Measurements from ENCODE around the gene C8A.

The C8A gene

DNA sequence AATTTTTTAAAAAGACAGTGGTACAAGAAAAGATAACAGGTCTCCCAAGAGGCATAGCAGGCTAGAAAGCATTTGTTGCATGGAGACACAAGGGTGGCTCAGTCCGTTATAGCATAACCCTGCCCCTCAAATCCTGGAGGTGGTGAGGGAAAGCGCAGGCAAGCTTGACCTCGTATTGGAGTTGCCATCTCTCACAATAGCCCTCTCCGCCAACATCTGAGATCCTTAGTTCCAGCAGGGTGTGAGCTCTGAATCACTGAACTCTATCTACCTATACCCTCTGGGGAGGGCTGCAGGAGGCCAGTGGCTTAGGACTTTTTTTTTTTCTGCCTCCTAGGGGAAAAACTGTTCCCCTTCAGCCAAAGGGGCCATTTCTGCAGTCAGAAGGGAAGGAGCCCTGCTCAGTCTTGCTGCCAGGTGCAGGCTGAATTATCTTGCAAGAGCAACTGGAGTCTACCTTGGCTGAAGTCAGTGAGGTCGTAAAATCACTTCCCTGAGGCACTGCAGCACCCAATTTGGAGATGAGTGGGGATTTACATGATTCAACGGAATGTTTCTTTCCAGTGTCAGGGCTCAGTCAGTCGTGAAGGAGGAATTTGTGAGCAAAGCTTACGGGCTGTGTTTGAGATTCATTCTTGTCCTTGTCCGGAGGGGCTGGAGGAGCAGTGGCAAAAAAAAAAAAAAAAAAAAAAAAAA is 17.2 kb upstream of the C8A start:
- DNase-seq (ENCODE audit: low spot score): no peak

DNA sequence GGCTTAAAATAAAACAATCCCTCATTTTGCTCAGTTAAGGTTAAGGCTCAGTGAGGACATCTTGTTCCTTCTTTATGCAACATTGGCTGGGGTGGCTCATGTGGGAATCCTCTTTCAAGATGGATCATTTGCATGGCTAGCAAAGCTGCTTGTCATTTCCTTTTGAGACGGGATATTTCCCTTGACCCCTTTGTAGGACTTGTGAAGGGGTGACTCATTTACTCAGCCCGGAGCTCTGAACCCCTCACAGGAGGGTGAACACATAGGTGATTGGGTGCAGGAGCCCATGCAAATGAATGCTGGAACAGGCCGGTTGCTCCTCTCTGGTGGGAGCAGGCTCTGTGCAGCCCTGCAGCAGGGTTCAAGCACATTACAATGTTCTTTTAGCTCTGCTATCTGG is 15.8 kb upstream of the C8A start:
- no peak for DNase-seq (ENCODE audit: low spot score)

DNA sequence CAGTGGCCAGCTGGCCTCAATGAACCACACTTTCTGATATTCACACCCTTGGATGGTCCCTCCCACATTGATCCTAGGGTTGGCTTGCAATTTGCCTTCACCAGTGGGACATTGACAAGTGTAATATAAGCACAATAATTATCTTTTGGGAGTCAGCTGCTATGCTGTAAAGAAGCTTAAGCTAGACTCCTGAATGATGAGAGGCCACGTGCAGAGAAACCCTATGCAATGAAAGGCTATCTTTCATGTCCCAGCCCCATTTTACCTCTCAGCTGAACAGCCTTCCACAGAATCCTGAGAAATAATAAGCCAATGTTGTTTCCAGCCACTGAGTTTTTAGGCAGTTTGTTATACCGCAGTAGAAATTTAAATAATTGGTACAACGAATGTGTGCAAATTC is 11.1 kb upstream of the C8A start:
- no peak for DNase-seq (ENCODE audit: low spot score)

DNA sequence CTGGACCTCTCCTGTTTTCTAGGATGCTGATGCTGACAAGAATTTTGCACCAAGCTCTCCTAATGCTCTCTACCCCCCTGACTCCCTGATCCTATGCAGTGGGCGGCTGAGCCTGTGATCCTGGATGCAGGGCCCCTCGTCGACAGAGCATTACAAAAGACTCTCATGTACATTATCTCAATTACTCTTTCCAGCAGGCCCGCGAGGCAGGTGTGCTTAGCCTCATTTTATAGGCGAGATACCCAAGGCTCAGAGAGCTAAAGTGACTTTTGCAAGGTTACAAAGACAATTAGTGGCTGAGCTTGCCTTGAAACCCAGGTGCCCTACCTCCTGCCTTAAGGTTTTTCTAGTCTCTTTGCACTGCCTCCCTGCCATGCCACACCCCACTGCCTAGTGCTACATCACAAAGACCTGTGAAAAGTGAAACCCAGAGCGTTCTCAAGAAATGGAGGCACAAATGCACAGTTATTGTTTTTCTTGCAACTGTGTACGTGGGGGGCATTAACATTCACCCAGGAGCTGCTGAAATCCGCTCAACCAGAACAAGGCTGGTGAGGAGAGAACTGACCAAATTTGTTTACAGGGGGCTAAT is 10.0 kb upstream of the C8A start:
- DNase-seq (ENCODE audit: low spot score): no peak

DNA sequence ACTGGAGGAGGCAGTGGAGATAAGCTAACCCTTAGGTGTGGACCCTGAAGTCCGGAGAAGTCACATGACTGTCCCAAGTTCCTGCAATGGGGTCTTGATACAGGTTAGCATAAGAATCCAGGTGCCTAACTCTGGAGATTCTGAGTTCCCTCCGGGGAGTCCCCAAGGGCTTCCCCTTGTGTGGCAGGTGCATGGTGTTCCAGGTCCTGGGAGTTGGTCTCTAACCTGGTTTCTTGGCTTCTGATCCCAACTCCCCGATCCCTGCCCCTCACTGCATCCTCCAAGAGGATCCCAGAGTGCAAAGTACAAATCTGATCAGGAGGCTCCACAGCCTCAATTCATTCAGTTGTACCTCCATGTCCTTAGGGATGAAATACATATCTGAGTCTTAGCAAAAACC is 9.3 kb upstream of the C8A start:
- DNase-seq (ENCODE audit: low spot score): no peak

DNA sequence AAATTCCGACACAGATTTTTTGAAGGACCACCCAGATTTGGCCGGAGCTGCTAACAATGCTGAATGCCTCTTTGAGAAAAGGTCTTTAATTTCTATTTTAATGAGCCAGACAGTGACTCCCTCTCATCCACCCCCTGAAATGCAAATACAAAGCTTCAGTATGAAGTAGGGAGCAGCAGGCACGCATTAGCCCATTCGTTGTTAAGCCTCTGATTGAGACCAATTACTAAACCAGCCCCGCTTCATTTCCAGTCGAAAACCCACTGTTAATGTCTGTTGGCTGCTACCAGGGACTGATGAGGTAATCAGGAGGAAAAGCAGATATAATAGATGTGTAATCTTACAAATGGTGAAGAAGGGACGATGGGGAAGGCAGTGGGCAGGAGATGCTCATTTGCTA is 4.8 kb upstream of the C8A start:
- no peak for DNase-seq (ENCODE audit: low spot score)

DNA sequence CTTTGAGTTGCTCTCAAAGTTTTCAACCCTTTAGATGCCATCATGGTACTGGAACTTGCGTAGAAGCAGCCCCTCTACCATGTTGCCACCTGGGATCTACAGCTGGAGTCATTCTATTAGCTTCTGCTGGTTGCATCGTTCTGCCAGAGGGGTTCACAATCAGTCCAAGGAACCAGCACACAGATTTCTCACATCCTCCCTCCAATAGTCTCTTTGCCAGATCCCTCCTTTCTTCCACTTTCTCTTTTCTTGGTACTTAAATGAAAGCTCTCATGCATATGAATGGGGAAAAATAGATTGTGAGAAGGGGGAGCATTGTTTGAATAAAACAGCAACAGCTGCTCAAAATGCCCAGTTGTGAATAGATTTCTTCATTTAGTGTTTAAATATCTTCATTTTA is 4.2 kb upstream of the C8A start:
- no peak for DNase-seq (ENCODE audit: low spot score)

DNA sequence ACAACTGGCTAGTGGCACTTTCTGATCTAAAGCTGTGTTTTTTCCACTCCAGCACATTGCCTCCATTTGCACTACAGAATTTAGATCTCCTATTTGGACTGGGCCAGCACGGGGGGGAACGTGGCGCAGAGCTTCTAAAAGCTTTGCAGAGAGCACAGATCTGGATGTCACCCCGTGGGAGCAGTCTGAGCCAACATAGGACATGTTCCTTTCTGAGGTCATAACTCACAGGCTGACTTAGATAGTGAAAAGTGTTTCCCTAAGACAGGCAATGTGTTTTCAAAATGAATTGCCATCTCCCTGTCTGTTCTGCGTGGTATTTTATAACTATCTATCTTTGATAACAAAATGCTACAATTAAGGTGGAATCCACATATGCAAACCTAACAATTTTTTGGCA is 3.7 kb upstream of the C8A start:
- no peak for DNase-seq (ENCODE audit: low spot score)

DNA sequence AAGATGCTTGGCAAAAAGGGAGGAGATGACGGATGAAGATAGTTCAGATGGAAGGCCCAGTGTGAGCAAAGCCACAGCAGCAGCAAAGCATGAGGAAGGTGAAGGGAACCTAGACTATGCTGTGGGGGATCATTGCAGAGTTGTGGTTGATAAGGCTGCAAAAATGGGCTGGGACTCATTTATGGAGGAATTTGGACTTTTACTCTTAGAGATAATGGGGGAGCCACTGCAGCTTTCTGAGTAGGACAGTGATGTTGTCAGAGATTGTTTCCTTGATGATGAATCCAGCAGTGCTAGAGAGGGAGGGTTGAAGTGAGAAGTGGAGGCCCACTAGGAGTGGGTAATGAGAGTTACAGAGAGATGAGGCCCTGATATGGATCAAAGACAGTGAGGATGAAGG is 2.1 kb upstream of the C8A start:
- DNase-seq (ENCODE audit: low spot score): no peak

DNA sequence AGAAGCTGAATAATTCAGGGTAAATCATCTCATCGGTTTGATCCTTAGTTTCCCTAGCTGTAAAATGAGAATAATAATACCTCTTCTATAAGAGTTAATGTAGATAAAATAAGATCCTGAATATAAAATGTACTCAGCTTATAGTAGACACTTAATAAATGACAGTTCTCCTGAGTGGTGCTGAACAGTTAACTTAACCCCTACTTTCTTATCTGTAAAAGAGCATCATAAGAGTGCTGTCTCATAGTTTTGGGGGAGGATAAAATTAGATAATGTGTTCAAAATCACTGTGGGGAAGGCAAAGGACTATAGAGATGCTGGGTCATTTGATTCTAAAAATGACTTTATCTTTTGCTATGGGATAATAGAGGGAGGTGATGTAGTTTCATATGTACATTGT is 593 bp downstream of the C8A start:
- DNase-seq (ENCODE audit: low spot score): no peak

DNA sequence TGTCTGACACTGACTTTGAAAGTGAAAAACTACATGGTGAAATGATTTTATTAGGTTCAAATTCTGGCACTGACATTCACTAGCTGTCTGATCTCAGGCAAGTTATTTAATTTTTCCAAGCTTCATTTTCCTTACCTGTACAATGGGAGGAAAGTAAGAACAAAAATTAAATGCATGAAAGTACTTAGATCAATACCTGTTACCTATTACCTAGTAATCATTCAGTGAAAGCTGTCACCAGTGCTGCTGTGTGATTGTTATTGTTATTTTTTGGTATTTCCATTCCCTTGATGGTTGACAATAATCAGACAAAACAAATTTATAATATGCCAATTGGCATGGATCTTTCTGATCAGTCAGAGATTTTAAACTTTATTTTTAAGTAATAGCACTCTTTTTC is 1.6 kb downstream of the C8A start:
- DNase-seq (ENCODE audit: low spot score): no peak

DNA sequence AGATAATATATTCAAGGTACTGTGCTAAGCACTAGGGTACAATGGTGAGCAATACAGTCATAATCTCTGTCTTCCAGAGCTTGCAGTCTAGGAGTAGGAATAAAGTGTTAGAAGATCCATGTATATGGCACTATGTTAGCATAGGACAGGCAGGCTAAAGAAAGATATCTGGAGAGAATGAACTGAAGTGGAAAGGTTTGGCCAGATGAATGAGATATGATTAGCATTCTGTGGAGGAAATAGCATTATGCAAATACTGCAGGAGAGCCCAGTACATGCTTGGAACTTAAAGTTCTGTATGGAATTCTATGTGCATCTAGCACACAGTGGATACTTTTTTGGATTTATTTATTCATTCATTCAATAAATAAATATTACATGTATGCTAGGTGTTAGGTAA is 4.7 kb downstream of the C8A start:
- no peak for DNase-seq (ENCODE audit: low spot score)

DNA sequence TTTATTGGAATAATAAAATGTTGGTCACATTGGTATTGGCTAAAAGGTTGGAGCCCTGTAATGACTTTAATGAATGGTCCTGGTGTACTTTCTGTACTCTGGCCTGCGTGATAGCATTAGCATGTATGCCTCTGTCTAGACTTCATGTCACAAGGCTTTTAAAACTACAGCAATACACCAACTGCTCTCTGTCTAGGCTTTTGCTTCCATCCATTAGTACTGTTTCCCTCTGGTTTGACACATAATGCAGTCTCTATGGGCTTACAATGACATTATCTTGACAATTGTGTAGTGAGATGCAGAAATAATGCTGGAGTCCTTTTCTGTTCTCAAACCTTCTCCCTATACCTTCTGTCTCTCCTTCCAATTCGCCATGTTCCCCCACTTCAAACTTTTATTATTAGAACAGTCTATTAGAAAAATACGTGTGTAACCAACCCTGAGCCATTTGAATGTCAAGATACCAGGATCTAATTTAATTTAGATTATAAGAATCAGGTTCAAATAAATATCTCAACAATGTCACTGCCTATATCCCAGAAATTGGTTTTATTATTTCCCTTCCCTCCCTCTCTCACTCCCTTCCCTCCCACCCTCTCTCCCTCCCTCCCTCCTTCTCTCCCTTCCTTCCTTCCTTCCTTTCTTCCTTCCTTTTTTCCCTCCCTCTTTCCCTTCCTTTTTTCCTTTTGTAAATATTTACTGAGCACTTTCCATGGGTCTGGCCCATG is 8.8 kb downstream of the C8A start:
- no peak for DNase-seq (ENCODE audit: low spot score)

DNA sequence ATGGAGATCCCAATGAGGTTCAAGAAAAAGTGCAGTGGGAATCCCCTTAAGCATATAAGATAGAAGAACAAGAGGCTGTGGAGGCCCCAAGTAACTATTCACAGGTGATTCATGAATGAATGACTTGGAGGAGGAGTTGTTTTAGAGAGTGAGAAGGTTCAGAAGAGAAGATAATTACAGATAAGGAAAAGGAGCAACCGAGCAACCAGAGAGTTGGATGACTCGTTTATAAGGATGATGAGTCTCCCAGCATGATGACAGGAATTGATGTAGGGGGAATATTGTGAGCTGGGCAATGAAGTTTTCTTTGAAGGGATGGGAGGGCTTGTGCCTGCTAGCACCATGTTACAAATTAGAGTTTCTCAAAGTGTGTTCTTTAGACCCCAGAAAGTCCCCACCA is 9.8 kb downstream of the C8A start:
- no peak for DNase-seq (ENCODE audit: low spot score)

DNA sequence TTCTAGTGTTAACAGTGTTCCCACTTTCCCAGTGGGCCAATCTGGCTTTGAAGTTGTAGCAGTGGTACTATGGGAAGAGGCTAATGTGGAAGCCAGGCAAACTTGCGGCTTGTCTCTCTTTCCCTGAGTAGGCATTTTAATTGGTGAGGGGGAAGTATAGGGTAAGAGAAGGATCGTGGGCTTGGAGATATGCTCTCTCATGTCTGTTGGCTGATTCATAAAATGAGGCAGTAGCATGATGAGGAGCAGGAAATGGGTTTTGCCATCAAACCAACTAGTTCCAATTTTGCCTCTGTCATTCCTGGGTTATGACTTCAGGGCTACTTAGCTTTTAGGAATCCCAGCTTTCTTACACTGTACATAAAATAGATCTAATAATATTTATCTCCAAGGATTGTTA is 12.1 kb downstream of the C8A start:
- no peak for DNase-seq (ENCODE audit: low spot score)

DNA sequence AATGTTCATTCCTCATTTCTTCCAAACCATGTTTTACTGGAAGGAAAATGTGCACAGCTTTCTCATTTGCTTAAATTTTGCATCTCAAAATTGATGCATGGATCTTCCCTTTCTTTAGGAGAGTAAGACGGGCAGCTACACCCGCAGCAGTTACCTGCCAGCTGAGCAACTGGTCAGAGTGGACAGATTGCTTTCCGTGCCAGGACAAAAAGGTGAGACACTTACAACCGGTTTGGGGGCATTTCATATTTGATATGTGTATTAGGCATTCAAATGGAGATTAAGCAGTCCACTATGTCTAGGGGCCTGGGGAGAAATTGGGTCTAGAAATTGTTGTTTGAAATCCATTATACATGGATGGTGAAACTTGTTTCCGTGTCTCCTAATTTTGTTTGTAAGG is 12.9 kb downstream of the C8A start:
- DNase-seq (ENCODE audit: low spot score): no peak

DNA sequence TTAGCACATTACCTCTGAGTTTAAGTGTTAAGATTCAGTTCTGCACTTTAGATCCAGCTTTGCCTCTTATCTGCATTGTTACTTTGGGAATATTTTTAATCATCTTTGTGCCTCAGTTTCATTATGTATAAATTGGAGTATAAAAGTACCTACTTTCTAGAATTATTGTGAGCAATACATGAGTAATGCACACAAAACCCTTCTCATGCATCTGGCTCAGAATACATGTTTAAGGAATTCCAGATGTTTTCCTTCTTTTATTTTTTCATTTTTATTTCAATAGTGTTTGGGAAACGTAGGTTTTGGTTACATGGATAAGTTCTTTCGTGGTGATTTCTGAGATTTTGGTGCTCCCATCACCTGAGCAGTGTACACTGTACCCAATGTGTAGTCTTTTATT is 14.2 kb downstream of the C8A start:
- no peak for DNase-seq (ENCODE audit: low spot score)

DNA sequence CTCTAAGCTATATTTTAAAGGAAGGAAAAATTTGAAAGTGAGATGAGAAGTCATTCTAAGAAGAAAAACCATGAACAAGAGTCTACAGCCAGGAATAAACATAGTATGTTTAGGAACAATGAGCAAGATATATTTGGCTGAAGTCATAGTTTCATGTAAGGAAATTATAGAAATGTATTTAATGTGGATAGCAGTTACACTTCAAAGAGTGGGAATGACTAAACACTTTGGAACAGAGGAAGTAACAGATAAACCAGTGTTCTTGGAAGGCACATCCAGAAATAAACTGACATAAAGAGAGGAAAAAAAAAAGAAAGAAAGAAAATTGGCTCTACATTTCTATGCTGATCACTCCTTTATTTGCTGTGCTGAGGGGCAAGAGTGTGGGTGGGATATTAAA is 18.0 kb downstream of the C8A start:
- DNase-seq (ENCODE audit: low spot score): no peak

DNA sequence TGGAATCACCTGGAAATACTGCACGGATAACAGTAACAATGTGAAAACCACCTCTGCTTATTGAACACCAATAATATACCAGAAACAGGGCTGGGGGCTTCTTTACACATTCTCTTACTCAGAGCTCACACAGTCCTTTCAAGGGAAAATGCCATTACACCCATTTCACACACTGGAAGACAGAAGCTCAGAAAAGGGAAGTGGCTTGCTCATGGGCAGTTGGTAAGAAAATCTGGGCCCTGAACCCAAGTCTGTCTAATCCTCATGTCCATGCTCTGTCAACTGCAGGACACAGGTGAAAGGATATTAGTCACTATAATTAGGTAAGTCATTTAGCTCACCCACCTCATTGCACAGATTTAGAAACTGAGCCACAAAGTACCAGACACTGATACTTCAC is 18.6 kb downstream of the C8A start:
- no peak for DNase-seq (ENCODE audit: low spot score)

DNA sequence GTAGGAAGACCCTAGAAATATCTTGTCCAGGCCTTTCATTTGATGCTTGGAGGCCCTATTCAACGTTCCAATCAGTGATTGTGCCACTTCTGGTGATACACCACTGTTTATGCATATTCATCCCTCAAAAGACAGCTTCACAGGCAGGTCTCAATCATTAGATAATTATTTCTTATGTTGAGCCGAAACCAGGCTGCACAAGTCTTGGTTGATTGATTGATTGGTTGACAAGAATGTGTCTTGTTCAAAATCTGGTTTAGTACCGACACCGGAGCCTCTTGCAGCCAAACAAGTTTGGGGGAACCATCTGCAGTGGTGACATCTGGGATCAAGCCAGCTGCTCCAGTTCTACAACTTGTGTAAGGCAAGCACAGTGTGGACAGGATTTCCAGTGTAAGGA is 20.1 kb downstream of the C8A start:
- no peak for DNase-seq (ENCODE audit: low spot score)

DNA sequence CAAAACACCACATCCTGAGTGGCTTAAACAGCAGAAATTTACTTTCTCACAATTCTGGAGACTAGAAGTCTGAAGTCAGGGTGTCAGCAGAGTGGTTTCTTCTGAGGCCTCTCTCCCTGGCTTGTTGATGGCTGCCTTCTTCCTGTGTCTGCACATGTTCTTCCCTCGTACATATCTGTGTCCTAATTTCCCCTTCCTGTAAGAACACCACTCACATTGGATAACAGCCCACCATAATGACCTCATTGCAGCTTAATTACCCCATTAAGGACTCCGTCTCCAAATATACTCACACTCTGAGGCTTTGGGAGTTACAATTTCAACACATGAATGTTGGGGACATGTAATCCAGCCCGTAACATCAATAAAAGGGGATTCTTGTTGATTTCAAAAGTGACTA is 23.4 kb downstream of the C8A start:
- DNase-seq (ENCODE audit: low spot score): no peak

DNA sequence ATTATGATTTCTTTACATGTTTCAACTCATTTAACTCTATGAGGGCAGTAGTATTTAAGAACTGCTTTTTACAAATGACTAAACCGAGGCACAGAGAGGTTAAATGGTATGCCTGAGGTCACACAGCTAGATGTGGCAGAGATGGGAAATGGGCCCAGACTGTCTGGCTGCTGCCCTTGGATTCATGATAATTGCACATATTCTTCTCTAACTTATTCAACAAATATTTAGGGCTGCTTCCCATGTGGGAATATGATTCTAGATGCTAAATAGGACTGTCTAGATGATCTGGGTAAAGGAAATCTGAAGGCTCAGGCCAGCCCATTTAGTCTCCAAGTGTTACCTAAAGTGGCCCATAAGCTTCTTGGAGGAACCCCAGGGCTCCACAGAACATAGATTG is 26.2 kb downstream of the C8A start:
- no peak for DNase-seq (ENCODE audit: low spot score)

DNA sequence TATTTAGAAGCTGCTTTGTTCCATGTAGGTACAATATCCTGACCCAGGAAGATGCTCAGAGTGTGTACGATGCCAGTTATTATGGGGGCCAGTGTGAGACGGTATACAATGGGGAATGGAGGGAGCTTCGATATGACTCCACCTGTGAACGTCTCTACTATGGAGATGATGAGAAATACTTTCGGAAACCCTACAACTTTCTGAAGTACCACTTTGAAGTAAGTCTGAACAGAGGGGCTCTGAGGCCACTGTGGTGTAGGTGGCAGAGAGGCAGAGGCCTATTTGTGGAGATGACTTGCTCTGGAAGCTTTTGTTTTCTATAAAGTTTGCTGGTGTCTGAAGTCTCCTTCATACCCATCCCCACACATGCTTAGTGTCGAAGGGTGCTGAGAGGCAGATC is 26.8 kb downstream of the C8A start:
- no peak for DNase-seq (ENCODE audit: low spot score)

Data from SK-N-DZ (cell line).